Astrocyte (in vitro differentiated cells and primary cell): ENCODE measurements around the gene ULBP3. TPM values are rescaled to one million over a fixed set of nuclear protein-coding genes. Genes with fewer than 3 reads are reported as not detected.

Experiments
- DNase-seq: peaks from one replicate; pipeline ENCODE4 v3.0.0-alpha.2; 2010; ENCODE audit warnings: low read depth
- FAIRE-seq: peaks from 2 replicates; lab custom pipeline; 2011; peaks lifted over from hg19 to GRCh38; lab: Jason Lieb, UNC
- H2AFZ ChIP-seq: 2 replicates; pipeline ENCODE4 v1.6.0; 2012; ENCODE audit warnings: low read depth, low read length, inconsistent platforms
- H3K27ac ChIP-seq: 2 replicates; pipeline ENCODE4 v1.5.1; 2011; ENCODE audit warnings: low read depth, low read length, inconsistent platforms
- H3K27me3 ChIP-seq: 2 replicates; pipeline ENCODE4 v1.6.0; 2011; ENCODE audit warnings: low read length, inconsistent platforms; ENCODE audit not compliant: insufficient read depth
- H3K36me3 ChIP-seq: 2 replicates; pipeline ENCODE4 v1.5.1; 2011; ENCODE audit warnings: low read length, inconsistent platforms; ENCODE audit not compliant: insufficient read depth
- H3K4me1 ChIP-seq: 2 replicates; pipeline ENCODE4 v1.5.1; 2011; ENCODE audit warnings: low read length, inconsistent platforms; ENCODE audit not compliant: insufficient read depth
- H3K4me2 ChIP-seq: 2 replicates; pipeline ENCODE4 v1.6.0; 2012; ENCODE audit warnings: low read length, inconsistent platforms
- H3K4me3 ChIP-seq: 2 replicates; pipeline ENCODE4 v1.5.1; 2011; ENCODE audit warnings: low read depth, mild to moderate bottlenecking, low read length, inconsistent platforms; ENCODE audit not compliant: insufficient read depth
- H3K79me2 ChIP-seq: 2 replicates; pipeline ENCODE4 v1.6.0; 2012; ENCODE audit warnings: mild to moderate bottlenecking, low read length, inconsistent platforms; ENCODE audit not compliant: insufficient read depth
- H3K9ac ChIP-seq: 2 replicates; pipeline ENCODE4 v1.6.0; 2012; ENCODE audit warnings: mild to moderate bottlenecking, low read length, inconsistent platforms
- H3K9me3 ChIP-seq: 2 replicates; pipeline ENCODE4 v1.5.1; 2012; ENCODE audit warnings: low read depth, mild to moderate bottlenecking, low read length, inconsistent platforms; ENCODE audit not compliant: insufficient read depth
- H4K20me1 ChIP-seq: 2 replicates; pipeline ENCODE4 v1.6.0; 2012; ENCODE audit warnings: low read length, inconsistent platforms; ENCODE audit not compliant: insufficient read depth
- H3K27ac Mint-ChIP-seq: one replicate; pipeline ENCODE4 v1.8.0; 2021; ENCODE audit warnings: mild to moderate bottlenecking, mixed read lengths; ENCODE audit not compliant: unreplicated experiment
- H3K27me3 Mint-ChIP-seq: one replicate; pipeline ENCODE4 v1.8.0; 2021; ENCODE audit warnings: low read depth, mixed read lengths; ENCODE audit not compliant: unreplicated experiment
- H3K36me3 Mint-ChIP-seq: one replicate; pipeline ENCODE4 v1.8.0; 2021; ENCODE audit warnings: low read depth, mixed read lengths; ENCODE audit not compliant: unreplicated experiment
- H3K4me1 Mint-ChIP-seq: one replicate; pipeline ENCODE4 v1.8.0; 2021; ENCODE audit warnings: low read depth, mixed read lengths; ENCODE audit not compliant: unreplicated experiment
- H3K4me3 Mint-ChIP-seq: one replicate; pipeline ENCODE4 v1.8.0; 2021; ENCODE audit warnings: mild to moderate bottlenecking, moderate library complexity, mixed read lengths; ENCODE audit not compliant: unreplicated experiment
- H3K9me3 Mint-ChIP-seq: one replicate; pipeline ENCODE4 v1.8.0; 2021; ENCODE audit warnings: mild to moderate bottlenecking, mixed read lengths; ENCODE audit not compliant: unreplicated experiment
- CTCF ChIP-seq: IDR thresholded peaks from 2 replicates; pipeline ENCODE4 v1.5.1; 2011; ENCODE audit warnings: low read depth, mild to moderate bottlenecking, inconsistent platforms, low read length, moderate library complexity; ENCODE audit not compliant: insufficient read depth
- EZH2 ChIP-seq: IDR thresholded peaks from 2 replicates; pipeline ENCODE4 v1.6.1; 2012; ENCODE audit warnings: mild to moderate bottlenecking, low read length, inconsistent platforms; ENCODE audit not compliant: insufficient read depth
- total RNA-seq: library from RNA; stranded (reverse); gene quantifications from 2 replicates; pipeline ENCODE4 v1.2.1, GENCODE V29; 2021

The ULBP3 gene
- total RNA-seq, 1 donor from 2014 or later: 14.7 TPM

GRCh38 chr6:150112233-150112632, 43.3 kb upstream of the ULBP3 start:
- Mint-ChIP-seq H3K27me3 (peaks cover 23% of the 10 kb centered on the region), H3K4me1 (no peaks in the 10 kb centered on the region), H3K4me3 (no peak overlapping the region), H3K27ac (no peak overlapping the region), H3K9me3 (peaks cover 6% of the 10 kb centered on the region), H3K36me3 (no peaks in the 10 kb centered on the region)
- no peaks in the 10 kb centered on the region for H3K36me3 ChIP-seq
- TF ChIP-seq EZH2 (no peak), CTCF (no peak)
- no peaks in the 10 kb centered on the region for H4K20me1 ChIP-seq
- no peak overlapping the region for H2AFZ ChIP-seq
- no peak overlapping the region for H3K4me3 ChIP-seq
- H3K4me2 ChIP-seq: no peak overlapping the region
- no peaks in the 10 kb centered on the region for H3K9me3 ChIP-seq
- no peak for FAIRE-seq
- no peak for DNase-seq
- H3K4me1 ChIP-seq: no peaks in the 10 kb centered on the region
- no peak overlapping the region for H3K9ac ChIP-seq
- H3K27me3 ChIP-seq: peaks cover 7% of the 10 kb centered on the region
- no peaks in the 10 kb centered on the region for H3K79me2 ChIP-seq
- H3K27ac ChIP-seq: no peak overlapping the region

- FAIRE-seq (no peak), DNase-seq (no peak)
- Mint-ChIP-seq H3K27ac (no peak overlapping the region), H3K27me3 (peaks cover 11% of the 10 kb centered on the region), H3K4me1 (no peaks in the 10 kb centered on the region), H3K4me3 (no peak overlapping the region), H3K9me3 (no peaks in the 10 kb centered on the region), H3K36me3 (no peaks in the 10 kb centered on the region)
- H3K27ac ChIP-seq: no peak overlapping the region
- no peaks in the 10 kb centered on the region for H3K36me3 ChIP-seq
- no peak for TF ChIP-seq EZH2
- TF ChIP-seq CTCF: no peak
- H3K4me1 ChIP-seq: no peaks in the 10 kb centered on the region
- H3K9ac ChIP-seq: no peak overlapping the region
- H3K27me3 ChIP-seq: peaks cover 2% of the 10 kb centered on the region
- no peak overlapping the region for H3K4me3 ChIP-seq
- H3K4me2 ChIP-seq: no peak overlapping the region
- no peak overlapping the region for H2AFZ ChIP-seq
- no peaks in the 10 kb centered on the region for H3K79me2 ChIP-seq
- H4K20me1 ChIP-seq: no peaks in the 10 kb centered on the region
- H3K9me3 ChIP-seq: no peaks in the 10 kb centered on the region
These were observed 33.9 kb upstream of the ULBP3 start for GRCh38 chr6:150102750-150103270.

DNA sequence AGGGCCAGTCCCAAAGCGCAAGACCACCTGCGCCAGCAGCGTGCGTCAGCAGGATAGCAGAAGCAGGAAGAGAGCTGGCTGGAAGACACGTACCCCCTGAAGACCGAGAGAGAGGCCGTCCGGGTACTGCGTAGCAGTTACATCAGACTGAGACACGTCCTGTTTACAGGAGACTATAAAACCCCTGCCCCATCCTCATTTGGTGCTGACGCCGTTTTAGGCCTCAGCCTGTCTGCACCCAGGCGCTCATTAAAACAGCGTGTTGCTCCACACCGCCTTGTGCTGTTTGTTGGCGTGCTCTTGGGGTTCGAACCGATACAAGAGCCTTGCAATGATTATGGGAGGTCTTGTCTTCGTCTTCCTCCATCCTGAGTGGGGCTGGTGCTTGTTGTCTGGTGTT, 31.8 kb upstream of the ULBP3 start:
- Histone ChIP-seq H4K20me1 (no peaks in the 10 kb centered on the region), H3K27ac (no peak overlapping the region), H3K4me3 (no peak overlapping the region), H3K9ac (no peak overlapping the region), H3K4me1 (no peaks in the 10 kb centered on the region), H3K27me3 (peaks cover 9% of the 10 kb centered on the region), H3K79me2 (no peaks in the 10 kb centered on the region), H3K36me3 (no peaks in the 10 kb centered on the region), H3K9me3 (no peaks in the 10 kb centered on the region), H3K4me2 (no peak overlapping the region), H2AFZ (no peak overlapping the region)
- TF ChIP-seq CTCF: no peak
- no peak for TF ChIP-seq EZH2
- H3K9me3 Mint-ChIP-seq: no peaks in the 10 kb centered on the region
- H3K27ac Mint-ChIP-seq: no peak overlapping the region
- H3K27me3 Mint-ChIP-seq: peaks cover 6% of the 10 kb centered on the region
- no peak for DNase-seq
- no peaks in the 10 kb centered on the region for H3K36me3 Mint-ChIP-seq
- H3K4me3 Mint-ChIP-seq: no peak overlapping the region
- no peaks in the 10 kb centered on the region for H3K4me1 Mint-ChIP-seq
- no peak for FAIRE-seq
